AG09319 (cell line): ENCODE measurements around the gene MAP3K7.

ENCODE experiments used
- DNase-seq: peaks from one replicate; pipeline ENCODE4 v3.0.0-alpha.2; 2010; ENCODE audit warnings: low read depth; ENCODE audit errors: extremely low read depth
- CTCF ChIP-seq: IDR thresholded peaks from 2 replicates; pipeline ENCODE4 v1.5.1; 2011; ENCODE audit warnings: low read depth, mild to moderate bottlenecking, inconsistent platforms, low read length, moderate library complexity

MAP3K7 gene

DNA sequence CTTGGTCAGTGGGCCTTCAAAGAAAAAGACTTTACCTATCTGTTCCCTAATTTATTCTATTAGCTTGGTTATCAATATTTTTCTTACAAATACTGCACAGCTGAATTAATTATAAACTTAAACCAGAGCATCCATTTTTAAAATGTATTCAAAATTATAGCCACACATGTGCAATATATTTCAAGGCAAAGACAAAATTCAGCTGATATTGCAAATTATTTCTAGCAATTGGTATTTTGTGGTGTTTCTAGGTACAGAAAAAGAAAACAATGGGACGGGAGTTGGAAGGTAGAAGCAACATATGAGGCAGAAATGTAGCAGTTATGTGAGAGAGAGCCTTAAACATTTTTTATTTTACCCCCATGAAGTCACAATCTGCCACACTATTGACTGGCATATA lies 64.9 kb downstream of the MAP3K7 start:
- no peak for DNase-seq
- TF ChIP-seq CTCF = no peak

DNA sequence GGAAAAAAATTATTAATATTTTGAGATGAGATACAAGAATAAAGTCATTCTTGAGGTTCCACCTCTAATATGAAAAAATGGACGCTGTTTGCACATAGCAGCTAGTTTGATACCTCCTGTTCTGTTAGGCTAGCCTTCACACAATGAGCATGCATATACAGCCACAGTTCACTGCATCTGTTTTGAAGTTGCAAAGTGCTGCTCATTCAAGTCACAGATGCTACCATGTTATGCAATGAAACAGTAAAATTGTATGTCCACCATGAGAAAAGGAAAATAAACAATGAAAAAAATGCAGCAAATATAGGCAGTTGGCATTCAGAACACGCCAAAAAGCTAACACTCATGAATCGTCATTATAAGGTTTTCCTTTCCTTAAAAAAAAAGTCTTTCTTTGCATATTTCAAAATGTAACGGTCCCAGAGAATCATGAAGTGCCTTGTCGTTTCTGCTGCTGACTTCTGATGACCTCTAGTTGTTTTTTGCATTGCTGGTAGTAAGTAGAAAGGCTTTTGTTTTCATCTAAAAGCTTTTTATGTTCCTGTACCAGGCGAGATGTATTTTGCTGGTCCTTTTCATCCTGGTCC lies 70.7 kb downstream of the MAP3K7 start:
- no peak for DNase-seq
- TF ChIP-seq CTCF = no peak

DNA sequence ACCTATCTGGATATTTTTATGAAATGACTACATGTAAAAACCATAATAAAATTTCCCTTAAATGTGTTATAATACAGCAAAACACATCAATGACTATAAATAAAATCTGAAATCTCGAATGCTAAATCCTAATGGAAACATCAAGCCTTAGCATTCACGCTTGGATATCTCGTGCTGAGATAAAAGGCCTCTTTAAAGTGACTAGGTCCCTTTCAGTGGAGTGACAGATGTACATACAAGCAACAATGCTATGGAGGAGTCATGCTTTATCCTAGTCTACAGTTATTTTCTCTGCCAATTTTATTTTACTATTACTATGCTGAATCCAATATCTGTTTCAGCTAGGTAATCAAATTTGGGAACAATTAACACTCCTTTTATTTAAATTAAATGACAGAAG lies 72.4 kb downstream of the MAP3K7 start:
- DNase-seq = no peak
- TF ChIP-seq CTCF = no peak

- no peak for DNase-seq
These were observed 78.1 kb downstream of the MAP3K7 start for GRCh38 chr6:90508753-90509152.

GRCh38 chr6:90502866-90503407 lies 83.9 kb downstream of the MAP3K7 start:
- no peak for DNase-seq
- no peak for TF ChIP-seq CTCF

More at GRCh38 chr6:90508753-90509152, 78.1 kb downstream of the MAP3K7 start:
- TF ChIP-seq CTCF = no peak

DNA sequence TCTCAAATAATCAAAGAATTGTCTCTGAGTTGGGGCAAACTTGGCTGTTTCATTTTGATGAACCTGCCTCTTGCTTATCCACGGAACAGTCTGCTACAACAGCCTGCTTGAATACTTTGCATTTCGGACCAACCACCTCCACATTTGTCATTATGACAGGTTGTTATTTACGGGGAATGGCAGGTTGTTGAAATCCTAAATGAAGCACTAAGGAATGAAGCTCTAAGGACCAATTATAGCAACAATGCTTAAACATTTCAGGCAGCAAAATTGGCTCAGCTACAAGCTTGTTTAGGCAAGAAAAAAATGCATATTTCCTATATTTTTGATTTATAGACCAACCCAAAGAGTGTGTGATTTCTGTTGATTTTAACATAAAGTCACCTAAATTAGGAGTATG lies 84.5 kb downstream of the MAP3K7 start:
- TF ChIP-seq CTCF = no peak
- no peak for DNase-seq

DNA sequence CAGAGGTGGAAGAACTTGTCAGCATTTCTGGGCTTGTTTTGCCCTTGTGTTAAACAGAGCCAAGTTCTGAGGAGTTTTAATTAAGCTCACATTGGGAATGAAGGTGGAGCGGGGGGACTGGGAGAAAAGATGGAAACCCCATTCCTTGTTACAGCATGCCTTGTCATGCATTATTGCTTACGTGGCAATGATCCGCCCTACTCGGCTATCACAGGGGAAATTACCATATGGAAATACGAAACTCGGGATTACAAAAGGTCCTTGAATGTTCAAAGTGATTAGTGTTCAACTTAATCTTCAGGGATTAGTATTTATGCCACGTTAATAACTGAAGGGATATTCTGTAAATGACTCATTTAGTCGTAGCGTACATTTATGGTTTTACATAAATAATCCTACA lies 86.4 kb downstream of the MAP3K7 start:
- no peak for TF ChIP-seq CTCF
- DNase-seq = no peak
